ENCODE data around the gene OR6F1. TPM values are rescaled to one million over a fixed set of nuclear protein-coding genes. Genes with fewer than 3 reads are reported as not detected.
"Not testable (repeated sequence)": the region's sequence is repeated elsewhere in the genome, so short reads cannot be mapped to it uniquely, and the experiment has no call there.

Gene OR6F1
- total RNA-seq, 1 donor from 2014 or later: not detected

- Histone ChIP-seq H3K4me3 (ENCODE audit: low read depth, low read length) (no peak overlapping the region), H3K36me3 (ENCODE audit: control insufficient read depth, insufficient read depth, low read length) (no peaks in the 10 kb centered on the region), H3K27me3 (ENCODE audit: control insufficient read depth, insufficient read depth, low read length) (no peaks in the 10 kb centered on the region)
- DNase-seq (ENCODE audit: low read depth) (no peak), FAIRE-seq (no peak)
- no peak for TF ChIP-seq CTCF (IDR thresholded peaks at IDR 0.05; ENCODE audit: insufficient read depth, low read length, severe bottlenecking)
Observed at GRCh38 chr1:247746391-247746935, 30.0 kb upstream of the OR6F1 start.

- H3K27me3 ChIP-seq (ENCODE audit: control insufficient read depth, insufficient read depth, low read length); H3K36me3 ChIP-seq (ENCODE audit: control insufficient read depth, insufficient read depth, low read length); FAIRE-seq; H3K4me3 ChIP-seq (ENCODE audit: low read depth, low read length): not testable (repeated sequence)
- peak; percentile 21 for DNase-seq (ENCODE audit: low read depth)
Observed at GRCh38 chr1:247742215-247742760, 25.8 kb upstream of the OR6F1 start.

GRCh38 chr1:247741756-247742155, 25.3 kb upstream of the OR6F1 start:
- Histone ChIP-seq H3K27me3 (ENCODE audit: control insufficient read depth, insufficient read depth, low read length) (no peaks in the 10 kb centered on the region), H3K4me3 (ENCODE audit: low read depth, low read length) (no peak overlapping the region), H3K36me3 (ENCODE audit: control insufficient read depth, insufficient read depth, low read length) (no peaks in the 10 kb centered on the region)
- no peak for TF ChIP-seq CTCF (IDR thresholded peaks at IDR 0.05; ENCODE audit: insufficient read depth, low read length, severe bottlenecking)
- DNase-seq (ENCODE audit: low read depth) (no peak), FAIRE-seq (no peak)

- no peak for TF ChIP-seq CTCF (IDR thresholded peaks at IDR 0.05; ENCODE audit: insufficient read depth, low read length, severe bottlenecking)
- no peak for FAIRE-seq
Observed at GRCh38 chr1:247740721-247741120, 24.3 kb upstream of the OR6F1 start.

GRCh38 chr1:247738315-247738714, 21.9 kb upstream of the OR6F1 start, which contains the start of gene OR14K1:
TSS of gene OR14K1 (plus strand) at chr1:247738615. CDS start at chr1:247738615, 0 bp downstream.
- H3K27me3 ChIP-seq (ENCODE audit: control insufficient read depth, insufficient read depth, low read length): no peaks in the 10 kb centered on the region
- no peak for DNase-seq (ENCODE audit: low read depth)
- no peak within 1 kb of the TSS for H3K4me3 ChIP-seq (ENCODE audit: low read depth, low read length)
- FAIRE-seq: no peak
- H3K36me3 ChIP-seq (ENCODE audit: control insufficient read depth, insufficient read depth, low read length): no peaks in the 10 kb centered on the region
- TF ChIP-seq CTCF (IDR thresholded peaks at IDR 0.05; ENCODE audit: insufficient read depth, low read length, severe bottlenecking): no peak

More at GRCh38 chr1:247740721-247741120, 24.3 kb upstream of the OR6F1 start:
- Histone ChIP-seq H3K36me3 (ENCODE audit: control insufficient read depth, insufficient read depth, low read length) (no peaks in the 10 kb centered on the region), H3K4me3 (ENCODE audit: low read depth, low read length) (no peak overlapping the region), H3K27me3 (ENCODE audit: control insufficient read depth, insufficient read depth, low read length) (no peaks in the 10 kb centered on the region)
- no peak for DNase-seq (ENCODE audit: low read depth)

- no peak for TF ChIP-seq CTCF (IDR thresholded peaks at IDR 0.05; ENCODE audit: insufficient read depth, low read length, severe bottlenecking)
- Histone ChIP-seq H3K36me3 (ENCODE audit: control insufficient read depth, insufficient read depth, low read length) (no peaks in the 10 kb centered on the region), H3K27me3 (ENCODE audit: control insufficient read depth, insufficient read depth, low read length) (no peaks in the 10 kb centered on the region), H3K4me3 (ENCODE audit: low read depth, low read length) (no peak overlapping the region)
- FAIRE-seq: no peak
- no peak for DNase-seq (ENCODE audit: low read depth)
Observed at GRCh38 chr1:247721222-247721621, 4.8 kb upstream of the OR6F1 start.
